Smooth muscle cell (in vitro differentiated cells): Measurements from ENCODE around the gene DMAP1. TPM values are rescaled to one million over a fixed set of nuclear protein-coding genes. Genes with fewer than 3 reads are reported as not detected.

ENCODE experiments used
- DNase-seq: peaks from one replicate; lab custom pipeline; 2025; ENCODE audit not compliant: unreplicated experiment; lab: John Stamatoyannopoulos, UW
- H2AFZ ChIP-seq: fragments of 200-600 bp; sonication (generic); 2 replicates; pipeline ENCODE4 v1.6.0; 2016; ENCODE audit warnings: antibody characterized with exemption, low read depth, mild to moderate bottlenecking
- H3F3A ChIP-seq: fragments of 200-600 bp; sonication (generic); 2 replicates; pipeline ENCODE4 v1.6.0; 2017; ENCODE audit warnings: antibody characterized with exemption, low read depth
- H3K27ac ChIP-seq: fragments of 200-600 bp; sonication (generic); 2 replicates; pipeline ENCODE4 v1.5.1; 2016; ENCODE audit warnings: low read depth, mild to moderate bottlenecking
- H3K27me3 ChIP-seq: fragments of 200-600 bp; sonication (generic); 2 replicates; pipeline ENCODE4 v1.6.1; 2016; ENCODE audit warnings: low read depth, mild to moderate bottlenecking
- H3K36me3 ChIP-seq: fragments of 200-600 bp; sonication (generic); 2 replicates; pipeline ENCODE4 v1.5.1; 2016; ENCODE audit warnings: low read depth
- H3K4me1 ChIP-seq: fragments of 200-600 bp; sonication (generic); 2 replicates; pipeline ENCODE4 v1.5.1; 2016; ENCODE audit warnings: low read depth
- H3K4me2 ChIP-seq: fragments of 200-600 bp; sonication (generic); 2 replicates; pipeline ENCODE4 v1.6.0; 2016; ENCODE audit warnings: mild to moderate bottlenecking
- H3K4me3 ChIP-seq: fragments of 200-600 bp; sonication (generic); 2 replicates; pipeline ENCODE4 v1.5.1; 2016; ENCODE audit warnings: mild to moderate bottlenecking
- H3K79me2 ChIP-seq: fragments of 200-600 bp; sonication (generic); 2 replicates; pipeline ENCODE4 v1.6.0; 2016; ENCODE audit warnings: low read depth, mild to moderate bottlenecking
- H3K9ac ChIP-seq: fragments of 200-600 bp; sonication (generic); 2 replicates; pipeline ENCODE4 v1.6.0; 2016; ENCODE audit warnings: low read depth
- H3K9me3 ChIP-seq: fragments of 200-600 bp; sonication (generic); replicated peaks from 2 replicates; pipeline ENCODE4 v1.5.1; 2016; ENCODE audit warnings: low read depth
- H4K20me1 ChIP-seq: fragments of 200-600 bp; sonication (generic); 2 replicates; pipeline ENCODE4 v1.6.0; 2016; ENCODE audit warnings: low read depth
- WGBS: methylation state at CpG from one replicate; pipeline ENCODE4 v1.1.7; 2016; ENCODE audit warnings: low lambda C conversion rate; 5-methylcytosine and 5-hydroxymethylcytosine counted together
- polyA plus RNA-seq: library from polyadenylated mRNA; unstranded; fragments of >200 nt; fragmentation: Nextera tagmentation; extraction: Ambion mirVana; gene quantifications from 2 replicates; pipeline ENCODE4 v1.2.1, GENCODE V29; 2016
- total RNA-seq: library from RNA; depleted of rRNA; stranded (reverse); fragments of >200 nt; gene quantifications from 2 replicates; pipeline ENCODE4 v1.2.3, GENCODE V29; 2014
- TF ChIP-seq, protein P1 (sequence below): fragments of 200-600 bp; sonication (generic); IDR thresholded peaks from 2 replicates; pipeline ENCODE4 v1.5.1; 2017; ENCODE audit warnings: borderline replicate concordance, mild to moderate bottlenecking, antibody characterized with exemption; ENCODE audit not compliant: insufficient read depth, poor library complexity, severe bottlenecking

DMAP1 gene
- total and polyA plus RNA-seq, 2 experiments from 2014 or later, result 17.9 to 34.8 TPM

DNA sequence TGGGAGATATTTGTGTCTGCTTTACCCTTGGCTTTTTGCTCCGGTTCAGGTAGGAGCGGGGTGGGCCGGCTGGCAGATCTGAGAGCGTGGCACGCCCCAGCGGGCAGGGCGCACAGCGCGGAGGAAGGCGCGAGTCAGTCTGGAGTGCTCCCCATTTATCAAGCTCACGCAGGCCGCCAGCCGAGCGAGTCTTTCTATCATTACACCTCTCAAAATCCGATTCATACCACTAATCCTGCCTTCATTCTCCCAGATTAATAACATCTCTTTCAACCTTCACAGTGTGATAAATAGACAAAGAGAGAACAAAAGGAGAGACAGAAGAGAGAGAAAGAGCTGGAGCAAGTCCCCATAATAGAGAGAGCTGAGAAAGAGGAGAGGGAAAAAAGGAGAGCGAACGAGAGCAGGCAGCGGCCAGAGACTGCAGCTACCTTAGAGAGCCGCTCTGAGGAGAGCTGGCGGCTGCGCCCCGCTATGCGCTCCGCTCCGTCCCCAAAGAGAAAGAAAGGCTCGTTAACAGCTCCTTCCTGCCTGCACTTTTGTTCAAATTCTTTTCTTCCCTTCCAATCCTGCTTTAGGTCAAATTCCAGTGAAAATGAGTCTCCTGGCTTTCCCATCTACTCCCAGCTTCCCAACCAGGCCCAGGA lies 48.0 kb downstream of the DMAP1 start:
- WGBS, result 94% methylated on average over 27 of the region's 27 CpGs
- H3K36me3 ChIP-seq, result no peaks in the 10 kb centered on the region
- no peaks in the 10 kb centered on the region for H3K27me3 ChIP-seq
- TF ChIP-seq, protein P1, sequence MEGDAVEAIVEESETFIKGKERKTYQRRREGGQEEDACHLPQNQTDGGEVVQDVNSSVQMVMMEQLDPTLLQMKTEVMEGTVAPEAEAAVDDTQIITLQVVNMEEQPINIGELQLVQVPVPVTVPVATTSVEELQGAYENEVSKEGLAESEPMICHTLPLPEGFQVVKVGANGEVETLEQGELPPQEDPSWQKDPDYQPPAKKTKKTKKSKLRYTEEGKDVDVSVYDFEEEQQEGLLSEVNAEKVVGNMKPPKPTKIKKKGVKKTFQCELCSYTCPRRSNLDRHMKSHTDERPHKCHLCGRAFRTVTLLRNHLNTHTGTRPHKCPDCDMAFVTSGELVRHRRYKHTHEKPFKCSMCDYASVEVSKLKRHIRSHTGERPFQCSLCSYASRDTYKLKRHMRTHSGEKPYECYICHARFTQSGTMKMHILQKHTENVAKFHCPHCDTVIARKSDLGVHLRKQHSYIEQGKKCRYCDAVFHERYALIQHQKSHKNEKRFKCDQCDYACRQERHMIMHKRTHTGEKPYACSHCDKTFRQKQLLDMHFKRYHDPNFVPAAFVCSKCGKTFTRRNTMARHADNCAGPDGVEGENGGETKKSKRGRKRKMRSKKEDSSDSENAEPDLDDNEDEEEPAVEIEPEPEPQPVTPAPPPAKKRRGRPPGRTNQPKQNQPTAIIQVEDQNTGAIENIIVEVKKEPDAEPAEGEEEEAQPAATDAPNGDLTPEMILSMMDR, result no peak
- H3F3A ChIP-seq, result no peaks in the 10 kb centered on the region
- H3K79me2 ChIP-seq, result no peaks in the 10 kb centered on the region
- H4K20me1 ChIP-seq, result peaks cover 46% of the 10 kb centered on the region
- H2AFZ ChIP-seq, result no peak overlapping the region
- DNase-seq, result no peak
- H3K4me3 ChIP-seq, result no peak overlapping the region
- H3K27ac ChIP-seq, result no peak overlapping the region
- H3K9ac ChIP-seq, result no peak overlapping the region
- H3K9me3 ChIP-seq, result no peaks in the 10 kb centered on the region
- no peak overlapping the region for H3K4me2 ChIP-seq
- peaks cover 14% of the 10 kb centered on the region for H3K4me1 ChIP-seq

DNA sequence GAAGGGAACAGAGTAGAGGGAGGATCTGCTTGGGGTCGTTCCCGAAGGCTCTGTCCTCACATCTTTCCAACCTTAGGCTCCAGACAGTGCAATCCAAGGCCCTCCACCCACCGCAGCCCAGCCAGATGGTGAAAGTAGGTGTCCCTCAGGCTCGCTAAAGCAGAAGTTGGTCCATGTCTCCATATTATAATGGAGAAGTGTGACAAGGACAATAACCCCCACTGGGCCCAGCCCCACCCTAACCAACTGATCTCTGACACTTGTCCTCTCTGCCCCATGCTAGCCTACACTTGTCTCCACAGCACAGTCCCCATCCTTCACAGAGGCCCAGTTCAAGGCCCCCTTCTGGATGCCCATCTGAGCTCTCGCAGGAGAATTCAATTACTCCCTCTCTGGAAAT lies 48.7 kb downstream of the DMAP1 start:
- H3K4me3 ChIP-seq, result no peak overlapping the region
- no peaks in the 10 kb centered on the region for H3K79me2 ChIP-seq
- 92% methylated on average over 5 of the region's 5 CpGs for WGBS
- H3F3A ChIP-seq, result no peaks in the 10 kb centered on the region
- no peak for DNase-seq
- H3K4me1 ChIP-seq, result peaks cover 14% of the 10 kb centered on the region
- peaks cover 49% of the 10 kb centered on the region for H4K20me1 ChIP-seq
- TF ChIP-seq, protein P1, result no peak
- H3K9ac ChIP-seq, result no peak overlapping the region
- H3K4me2 ChIP-seq, result no peak overlapping the region
- no peak overlapping the region for H3K27ac ChIP-seq
- H3K36me3 ChIP-seq, result no peaks in the 10 kb centered on the region
- H3K27me3 ChIP-seq, result no peaks in the 10 kb centered on the region
- H3K9me3 ChIP-seq, result no peaks in the 10 kb centered on the region
- H2AFZ ChIP-seq, result no peak overlapping the region

DNA sequence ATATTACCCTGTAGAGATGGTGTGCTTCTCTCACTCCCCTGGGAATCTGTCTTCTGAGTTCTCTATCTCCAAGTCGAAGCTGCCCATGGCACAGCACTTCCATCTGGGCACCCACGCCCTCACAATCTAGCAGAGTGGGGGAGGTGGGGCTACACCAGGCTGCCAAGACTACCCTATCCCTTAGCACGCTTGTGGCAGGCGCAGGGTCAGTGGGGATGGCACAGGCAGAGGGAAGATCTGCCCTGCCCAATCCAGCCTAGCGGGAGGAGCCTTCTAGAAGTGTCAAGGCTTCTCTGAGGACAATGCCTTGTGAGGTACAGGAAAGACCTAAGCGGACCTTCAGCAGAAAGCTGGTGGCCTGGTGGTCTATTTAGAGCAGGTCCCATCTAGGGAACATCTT lies 49.1 kb downstream of the DMAP1 start:
- H3K4me1 ChIP-seq, result peaks cover 14% of the 10 kb centered on the region
- no peak overlapping the region for H3K4me2 ChIP-seq
- H3K4me3 ChIP-seq, result no peak overlapping the region
- H3K79me2 ChIP-seq, result no peaks in the 10 kb centered on the region
- no peak for DNase-seq
- H3K27ac ChIP-seq, result no peak overlapping the region
- H3K9ac ChIP-seq, result no peak overlapping the region
- TF ChIP-seq, protein P1, result no peak
- H3K9me3 ChIP-seq, result no peaks in the 10 kb centered on the region
- H3F3A ChIP-seq, result no peaks in the 10 kb centered on the region
- no peak overlapping the region for H2AFZ ChIP-seq
- peaks cover 53% of the 10 kb centered on the region for H4K20me1 ChIP-seq
- H3K27me3 ChIP-seq, result no peaks in the 10 kb centered on the region
- WGBS, result 95% methylated on average over 6 of the region's 6 CpGs
- H3K36me3 ChIP-seq, result no peaks in the 10 kb centered on the region

DNA sequence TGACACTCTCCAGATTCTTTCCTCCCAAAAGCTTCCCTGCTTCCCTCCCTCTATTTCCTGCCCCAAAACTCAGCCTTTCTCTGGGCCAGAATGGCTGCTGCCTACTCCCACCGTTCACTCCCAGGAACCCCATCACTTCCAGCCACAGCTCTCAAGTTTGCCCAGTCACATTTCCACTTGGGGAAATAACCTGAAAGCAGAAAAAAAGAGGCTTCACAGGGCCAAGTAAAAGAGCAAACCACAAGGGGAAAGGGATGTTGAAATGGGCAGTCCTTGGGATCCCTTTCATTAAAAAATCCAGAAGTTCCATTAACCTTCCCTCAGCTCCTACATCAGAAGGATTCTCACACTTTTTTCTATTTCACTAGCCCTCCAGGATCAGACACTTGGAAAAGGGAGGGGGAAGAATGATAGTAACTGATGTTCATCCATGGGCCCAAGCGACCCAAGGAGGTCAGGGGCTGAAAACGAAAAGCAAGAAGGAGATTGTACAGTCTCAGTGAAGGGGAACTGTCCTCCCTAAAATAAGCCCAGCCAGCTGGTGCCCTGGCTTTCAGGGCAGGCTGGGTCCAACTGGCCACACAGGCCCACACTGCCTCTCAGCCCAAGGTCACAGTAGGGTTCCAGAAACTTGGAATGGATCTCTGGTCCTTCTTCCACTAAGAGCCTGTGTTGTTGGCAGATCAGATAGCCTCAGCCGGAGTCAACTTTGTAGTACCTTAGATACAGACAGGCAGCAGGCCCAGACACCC lies 49.7 kb downstream of the DMAP1 start:
- H3K9me3 ChIP-seq, result no peaks in the 10 kb centered on the region
- no peaks in the 10 kb centered on the region for H3K36me3 ChIP-seq
- H3K4me1 ChIP-seq, result peaks cover 14% of the 10 kb centered on the region
- H3F3A ChIP-seq, result no peaks in the 10 kb centered on the region
- H3K9ac ChIP-seq, result no peak overlapping the region
- 95% methylated on average over 4 of the region's 4 CpGs for WGBS
- no peaks in the 10 kb centered on the region for H3K79me2 ChIP-seq
- H3K27ac ChIP-seq, result no peak overlapping the region
- no peak overlapping the region for H3K4me3 ChIP-seq
- TF ChIP-seq, protein P1, result no peak
- H3K4me2 ChIP-seq, result no peak overlapping the region
- peaks cover 59% of the 10 kb centered on the region for H4K20me1 ChIP-seq
- no peak overlapping the region for H2AFZ ChIP-seq
- no peak for DNase-seq
- H3K27me3 ChIP-seq, result no peaks in the 10 kb centered on the region
